ENCODE data around the gene SLC38A1. TPM values are rescaled to one million over a fixed set of nuclear protein-coding genes. Genes with fewer than 3 reads are reported as not detected.

Gene SLC38A1
- total RNA-seq, 1 experiment from 2014 or later = 107 TPM

DNA sequence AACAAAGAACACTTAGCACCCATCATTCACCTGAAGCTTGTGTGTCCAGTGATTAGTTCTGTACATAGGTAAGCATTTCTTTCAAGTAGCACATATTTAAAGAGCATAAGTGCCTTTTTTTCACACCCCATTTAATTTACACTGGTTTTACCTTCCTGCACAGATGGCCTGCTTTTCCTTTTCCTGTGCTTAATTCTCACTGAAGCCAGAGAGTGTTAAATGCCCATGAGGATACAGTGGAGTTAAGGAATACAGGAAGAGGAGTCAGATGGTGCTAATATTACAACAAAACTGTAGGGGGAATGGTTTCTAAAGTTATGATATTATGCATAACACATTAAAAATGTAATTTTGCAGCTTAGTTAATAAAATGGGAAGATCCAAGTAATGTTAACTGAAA lies 31.0 kb upstream of the SLC38A1 start:
- ATAC-seq = no peak

DNA sequence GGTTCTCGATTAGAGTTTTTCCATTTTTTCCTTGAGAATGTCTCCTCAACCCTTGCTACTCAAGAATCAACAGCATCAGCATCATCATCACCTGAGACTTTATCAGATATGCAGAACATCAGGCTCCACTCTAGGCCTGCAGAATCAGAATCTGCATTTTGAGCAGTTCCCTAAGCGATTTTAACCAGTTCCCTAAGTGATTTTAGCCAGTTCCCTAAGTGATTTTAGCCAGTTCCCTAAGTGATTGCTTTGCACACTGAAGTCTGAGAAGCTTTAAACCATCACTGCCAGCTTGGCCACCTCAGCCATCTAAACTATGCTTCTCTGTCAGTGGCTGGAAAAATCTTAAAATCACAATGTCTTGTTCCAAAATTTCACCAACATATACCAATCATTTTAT lies 29.4 kb upstream of the SLC38A1 start:
- Histone ChIP-seq H3F3A (ENCODE audit: low read length, unreplicated experiment) (no peaks in the 10 kb centered on the region), H3K27me3 (ENCODE audit: low read length) (no peaks in the 10 kb centered on the region), H3K4me2 (ENCODE audit: low read length) (no peak overlapping the region), H3K27ac (ENCODE audit: low read length) (no peak overlapping the region), H3K79me2 (ENCODE audit: low read length) (no peaks in the 10 kb centered on the region), H3K9me2 (replicated peaks; ENCODE audit: low read length) (no peaks in the 10 kb centered on the region), H4K20me1 (ENCODE audit: low read length) (no peaks in the 10 kb centered on the region), H3K36me3 (ENCODE audit: low read depth, low read length) (no peaks in the 10 kb centered on the region; the same call in 1 of the 2 replicates), H3K9ac (ENCODE audit: low read length) (no peak overlapping the region), H3K9me3 (ENCODE audit: low read length) (no peaks in the 10 kb centered on the region), H3K4me1 (ENCODE audit: insufficient read depth, low read length) (no peaks in the 10 kb centered on the region), H2AFZ (ENCODE audit: low read length) (no peak overlapping the region), H3K4me3 (ENCODE audit: low read length) (no peak overlapping the region)
- ChIA-PET POLR2A (ENCODE audit: unreplicated experiment) (no interaction called here), CTCF (no interaction called here)
- intact Hi-C loops (cut with micrococcal nuclease) = no loop called here
- ATAC-seq (no peak), DNase-seq (no peak)
- TF ChIP-seq EZH2phosphoT487 (IDR thresholded peaks at IDR 0.05; ENCODE audit: borderline replicate concordance, low read length) (no peak), EZH2 (IDR thresholded peaks at IDR 0.05; ENCODE audit: low read length, unreplicated experiment) (no peak)
- TF ChIP-seq, protein P1, sequence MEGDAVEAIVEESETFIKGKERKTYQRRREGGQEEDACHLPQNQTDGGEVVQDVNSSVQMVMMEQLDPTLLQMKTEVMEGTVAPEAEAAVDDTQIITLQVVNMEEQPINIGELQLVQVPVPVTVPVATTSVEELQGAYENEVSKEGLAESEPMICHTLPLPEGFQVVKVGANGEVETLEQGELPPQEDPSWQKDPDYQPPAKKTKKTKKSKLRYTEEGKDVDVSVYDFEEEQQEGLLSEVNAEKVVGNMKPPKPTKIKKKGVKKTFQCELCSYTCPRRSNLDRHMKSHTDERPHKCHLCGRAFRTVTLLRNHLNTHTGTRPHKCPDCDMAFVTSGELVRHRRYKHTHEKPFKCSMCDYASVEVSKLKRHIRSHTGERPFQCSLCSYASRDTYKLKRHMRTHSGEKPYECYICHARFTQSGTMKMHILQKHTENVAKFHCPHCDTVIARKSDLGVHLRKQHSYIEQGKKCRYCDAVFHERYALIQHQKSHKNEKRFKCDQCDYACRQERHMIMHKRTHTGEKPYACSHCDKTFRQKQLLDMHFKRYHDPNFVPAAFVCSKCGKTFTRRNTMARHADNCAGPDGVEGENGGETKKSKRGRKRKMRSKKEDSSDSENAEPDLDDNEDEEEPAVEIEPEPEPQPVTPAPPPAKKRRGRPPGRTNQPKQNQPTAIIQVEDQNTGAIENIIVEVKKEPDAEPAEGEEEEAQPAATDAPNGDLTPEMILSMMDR (conservative IDR thresholded peaks at IDR 0.05; ENCODE audit: low read depth, low read length) = no peak
- BruUV-seq (replicated peaks) = no TSS peak

More for the DNA sequence above, 31.0 kb upstream of the SLC38A1 start:
- no peaks in the 10 kb centered on the region for H3K27me3 ChIP-seq (ENCODE audit: low read length)
- no peaks in the 10 kb centered on the region for H3K9me3 ChIP-seq (ENCODE audit: low read length)
- ChIA-PET CTCF (no interaction called here), POLR2A (ENCODE audit: unreplicated experiment) (no interaction called here)
- no peaks in the 10 kb centered on the region; the same call in 1 of the 2 replicates for H3K36me3 ChIP-seq (ENCODE audit: low read depth, low read length)
- no peaks in the 10 kb centered on the region for H3F3A ChIP-seq (ENCODE audit: low read length, unreplicated experiment)
- no peak overlapping the region for H3K9ac ChIP-seq (ENCODE audit: low read length)
- intact Hi-C loops (cut with micrococcal nuclease) = no loop called here
- H3K4me1 ChIP-seq (ENCODE audit: insufficient read depth, low read length) = no peaks in the 10 kb centered on the region
- H4K20me1 ChIP-seq (ENCODE audit: low read length) = no peaks in the 10 kb centered on the region
- no peak overlapping the region for H2AFZ ChIP-seq (ENCODE audit: low read length)
- no peak overlapping the region for H3K4me2 ChIP-seq (ENCODE audit: low read length)
- no peaks in the 10 kb centered on the region for H3K79me2 ChIP-seq (ENCODE audit: low read length)
- TF ChIP-seq EZH2 (IDR thresholded peaks at IDR 0.05; ENCODE audit: low read length, unreplicated experiment) (no peak), EZH2phosphoT487 (IDR thresholded peaks at IDR 0.05; ENCODE audit: borderline replicate concordance, low read length) (no peak)
- TF ChIP-seq, protein P1 (conservative IDR thresholded peaks at IDR 0.05; ENCODE audit: low read depth, low read length) = no peak
- no peak overlapping the region for H3K4me3 ChIP-seq (ENCODE audit: low read length)
- no peak for DNase-seq
- no peak overlapping the region for H3K27ac ChIP-seq (ENCODE audit: low read length)
- no TSS peak for BruUV-seq (replicated peaks)
- H3K9me2 ChIP-seq (replicated peaks; ENCODE audit: low read length) = no peaks in the 10 kb centered on the region

DNA sequence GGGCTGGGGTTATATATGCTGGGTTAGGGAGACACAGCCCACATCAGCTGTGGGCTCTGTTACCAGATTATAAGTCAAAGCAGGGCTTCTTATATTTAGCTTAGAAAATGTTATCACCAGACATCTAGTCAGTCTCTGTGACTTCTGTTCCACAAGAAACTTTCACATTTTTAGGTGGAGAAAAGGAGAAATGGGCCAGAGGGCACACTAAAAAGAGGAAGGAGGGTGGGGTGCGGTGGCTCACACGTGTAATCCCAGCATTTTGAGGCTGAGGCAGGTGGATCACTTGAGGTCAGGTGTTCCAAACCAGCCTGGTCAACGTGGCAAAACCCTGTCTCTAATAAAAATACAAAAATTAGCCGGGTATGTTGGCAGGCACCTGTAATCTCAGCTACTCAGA lies 28.0 kb upstream of the SLC38A1 start:
- intact Hi-C loops (cut with micrococcal nuclease) = no loop called here
- H3K27ac ChIP-seq (ENCODE audit: low read length) = no peak overlapping the region

More for the DNA sequence above, 28.0 kb upstream of the SLC38A1 start:
- H3K36me3 ChIP-seq (ENCODE audit: low read depth, low read length) = no peaks in the 10 kb centered on the region
- no peaks in the 10 kb centered on the region for H3K27me3 ChIP-seq (ENCODE audit: low read length)
- no peak overlapping the region for H2AFZ ChIP-seq (ENCODE audit: low read length)
- H3K4me3 ChIP-seq (ENCODE audit: low read length) = no peak overlapping the region
- BruUV-seq (replicated peaks) = no TSS peak
- TF ChIP-seq EZH2 (IDR thresholded peaks at IDR 0.05; ENCODE audit: low read length, unreplicated experiment) = no peak
- TF ChIP-seq EZH2phosphoT487 (IDR thresholded peaks at IDR 0.05; ENCODE audit: borderline replicate concordance, low read length) = no peak
- TF ChIP-seq, protein P1 (conservative IDR thresholded peaks at IDR 0.05; ENCODE audit: low read depth, low read length) = no peak
- H3K4me2 ChIP-seq (ENCODE audit: low read length) = no peak overlapping the region
- no peaks in the 10 kb centered on the region for H3K9me3 ChIP-seq (ENCODE audit: low read length)
- DNase-seq = no peak
- no peaks in the 10 kb centered on the region for H3K9me2 ChIP-seq (replicated peaks; ENCODE audit: low read length)
- no peaks in the 10 kb centered on the region for H3K4me1 ChIP-seq (ENCODE audit: insufficient read depth, low read length)
- no peak for ATAC-seq
- H4K20me1 ChIP-seq (ENCODE audit: low read length) = no peaks in the 10 kb centered on the region
- no peaks in the 10 kb centered on the region for H3K79me2 ChIP-seq (ENCODE audit: low read length)
- ChIA-PET POLR2A (ENCODE audit: unreplicated experiment) (no interaction called here), CTCF (interaction anchor here (0.6 kb wide), 1 partner anchor 230 kb away, joined by 3 read pairs; no protein-coding TSS in a partner anchor)
- H3F3A ChIP-seq (ENCODE audit: low read length, unreplicated experiment) = no peaks in the 10 kb centered on the region
- no peak overlapping the region for H3K9ac ChIP-seq (ENCODE audit: low read length)
